Thymus (tissue), 11 donors: Measurements from ENCODE around the gene RALGPS1. TPM values are rescaled to one million over a fixed set of nuclear protein-coding genes. Genes with fewer than 3 reads are reported as not detected.

Source experiments
- DNase-seq, 9 donors: peaks; one replicate each; pipeline ENCODE4 v3.0.0-alpha.2; 2013; ENCODE audit warnings: low spot score in 9 of 9, low read depth in 6 of 9, missing footprints in 1 of 9
- H3K27ac ChIP-seq, 2 donors: one replicate each; pipeline ENCODE4 v1.5.1; 2013; ENCODE audit warnings: control low read depth in 1 of 2, low read depth in 1 of 2, low read length in 1 of 2, mild to moderate bottlenecking in 1 of 2, moderate library complexity in 1 of 2
- H3K27me3 ChIP-seq, 2 donors: one replicate each; pipeline ENCODE4 v1.5.1; 2013; ENCODE audit warnings: low read length in 1 of 2; ENCODE audit not compliant: control insufficient read depth in 2 of 2, insufficient read depth in 1 of 2
- H3K36me3 ChIP-seq, 2 donors: one replicate each; pipeline ENCODE4 v1.5.1; 2013; ENCODE audit warnings: low read length in 1 of 2, mild to moderate bottlenecking in 1 of 2, moderate library complexity in 1 of 2; ENCODE audit not compliant: control insufficient read depth in 2 of 2, insufficient read depth in 2 of 2
- H3K4me1 ChIP-seq, 2 donors: one replicate each; pipeline ENCODE4 v1.5.1; 2013; ENCODE audit warnings: low read length in 2 of 2; ENCODE audit not compliant: control insufficient read depth in 2 of 2, insufficient read depth in 2 of 2
- H3K4me3 ChIP-seq, 2 donors: one replicate each; pipeline ENCODE4 v1.5.1; 2013; ENCODE audit warnings: low read length in 2 of 2, control low read depth in 1 of 2, mild to moderate bottlenecking in 1 of 2
- H3K9me3 ChIP-seq, 2 donors: one replicate each; pipeline ENCODE4 v1.5.1; 2013; ENCODE audit warnings: low read length in 1 of 2, mild to moderate bottlenecking in 1 of 2; ENCODE audit not compliant: control insufficient read depth in 2 of 2, insufficient read depth in 1 of 2
- WGBS: extraction: QIAGEN DNeasy Blood & Tissue Kit; methylation state at CpG from one replicate; pipeline ENCODE4 v1.1.7; 2013; 5-methylcytosine and 5-hydroxymethylcytosine counted together
- polyA plus RNA-seq: library from polyadenylated mRNA; stranded (reverse); fragments of 200-250 nt; gene quantifications from one replicate; pipeline ENCODE4 v1.2.3, GENCODE V29; 2013
- total RNA-seq: library from RNA; stranded (reverse); fragments of 120-200 nt; gene quantifications from one replicate; pipeline ENCODE4 v1.2.4, GENCODE V29; 2013
- donor health status: healthy.

The RALGPS1 gene
- total and polyA plus RNA-seq, 2 donors: 3.6 to 8.5 TPM

DNA sequence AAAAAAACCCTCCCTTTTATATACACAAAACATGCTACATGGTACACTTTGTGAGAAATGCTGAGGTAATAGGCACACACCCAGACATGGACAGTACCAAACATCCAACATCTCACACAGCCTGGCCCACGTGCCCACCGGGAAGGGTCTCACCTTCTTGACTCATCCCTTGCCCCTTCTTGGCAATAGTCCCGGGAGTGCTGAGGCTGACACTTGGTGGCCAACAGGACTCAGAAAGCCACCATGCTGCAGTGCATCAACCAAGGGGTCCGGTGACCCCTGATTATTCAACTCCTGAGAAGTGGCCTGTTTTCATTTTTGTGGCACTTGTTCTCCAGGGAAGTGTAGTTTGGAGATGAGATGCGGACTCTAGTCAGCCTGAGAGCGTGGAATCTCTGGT, 172.8 kb downstream of the RALGPS1 start:
- no peak overlapping the region for H3K27ac ChIP-seq
- H3K4me1 ChIP-seq: peaks cover 7 to 15% of the 10 kb centered on the region in 2 donors
- no peak overlapping the region for H3K4me3 ChIP-seq
- H3K36me3 ChIP-seq: no peaks in the 10 kb centered on the region
- 97% methylated on average over 6 of the region's 6 CpGs for WGBS
- DNase-seq: no peak
- no peaks in the 10 kb centered on the region for H3K9me3 ChIP-seq
- H3K27me3 ChIP-seq: peaks cover 2 to 27% of the 10 kb centered on the region in 2 donors

GRCh38 chr9:127087836-127088235, 173.3 kb downstream of the RALGPS1 start:
- no peaks in the 10 kb centered on the region for H3K36me3 ChIP-seq
- 97% methylated on average over 8 of the region's 8 CpGs for WGBS
- no peak overlapping the region for H3K27ac ChIP-seq
- no peak overlapping the region for H3K4me3 ChIP-seq
- DNase-seq: no peak
- peaks cover 7 to 15% of the 10 kb centered on the region in 2 donors for H3K4me1 ChIP-seq
- H3K9me3 ChIP-seq: no peaks in the 10 kb centered on the region
- H3K27me3 ChIP-seq: peaks cover 2 to 26% of the 10 kb centered on the region in 2 donors

DNA sequence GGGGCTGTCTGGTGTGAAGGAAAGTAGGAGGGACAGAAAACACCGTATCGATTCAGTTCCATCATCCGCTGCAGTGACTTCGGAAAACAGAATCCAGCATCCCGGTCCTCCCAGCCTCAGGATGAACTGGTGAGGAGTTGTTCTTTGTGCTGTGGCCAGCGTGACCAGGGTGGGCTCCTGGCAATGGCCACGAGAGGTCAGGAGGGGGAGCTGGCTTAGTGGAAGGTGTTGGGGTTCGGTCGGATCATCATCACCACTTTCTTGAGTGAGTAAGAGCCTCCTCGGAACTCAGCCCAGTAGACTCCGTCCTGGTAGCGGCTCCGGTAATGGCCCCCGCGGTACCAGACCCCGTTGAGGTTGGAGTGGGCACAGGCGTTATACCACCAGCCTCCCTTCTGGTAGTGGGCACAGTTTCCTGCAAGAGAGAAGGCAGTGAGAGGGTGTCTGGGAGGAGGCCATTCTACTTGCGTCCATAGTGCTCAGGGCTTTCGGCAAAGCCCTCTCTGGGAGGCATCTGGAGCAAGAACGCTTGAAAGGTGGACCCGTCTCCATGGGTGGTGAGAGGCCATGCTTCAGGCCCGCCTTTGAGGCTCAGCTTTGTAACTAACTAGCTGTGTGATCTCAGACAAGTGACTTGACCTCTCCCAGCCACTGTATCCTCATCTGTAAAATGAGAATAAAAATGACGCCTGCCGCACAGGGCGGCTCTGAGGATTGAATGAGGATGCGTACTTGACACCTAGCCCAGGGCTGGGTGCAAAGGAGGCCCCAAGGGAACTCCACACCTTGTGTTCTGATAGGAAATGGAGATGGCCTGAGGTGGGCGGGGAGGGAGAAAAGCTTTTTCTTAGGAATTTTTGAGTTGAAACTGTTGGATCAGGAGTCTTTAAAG, 174.4 kb downstream of the RALGPS1 start:
- no peaks in the 10 kb centered on the region for H3K9me3 ChIP-seq
- no peaks in the 10 kb centered on the region for H3K36me3 ChIP-seq
- no peak overlapping the region for H3K27ac ChIP-seq
- H3K27me3 ChIP-seq: peaks cover 2 to 16% of the 10 kb centered on the region in 2 donors
- H3K4me3 ChIP-seq: no peak overlapping the region
- 97% methylated on average over 27 of the region's 27 CpGs for WGBS
- DNase-seq: no peak
- H3K4me1 ChIP-seq: peaks cover 7 to 15% of the 10 kb centered on the region in 2 donors

DNA sequence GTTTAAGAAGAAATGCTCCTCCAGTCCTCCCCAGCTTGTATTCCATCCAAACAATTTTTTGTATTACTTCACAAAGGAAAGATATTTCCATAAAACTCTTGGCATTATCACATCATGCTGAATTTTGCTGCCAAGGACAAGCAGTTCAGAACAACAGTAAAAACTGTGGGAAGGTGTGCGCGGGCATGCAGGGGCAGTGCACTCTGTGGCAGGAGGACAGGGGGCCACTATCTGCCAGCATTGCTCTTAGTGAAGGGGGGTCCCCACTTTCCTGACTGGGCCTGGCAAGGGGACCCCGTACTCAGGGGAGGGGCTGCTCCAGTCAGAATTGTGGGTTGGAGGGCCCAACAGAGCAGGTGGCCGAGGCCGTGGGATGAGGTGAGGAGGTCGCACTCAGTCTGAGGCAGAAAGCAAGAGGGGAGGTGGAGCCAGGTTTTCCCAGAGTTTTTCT, 175.1 kb downstream of the RALGPS1 start:
- Histone ChIP-seq H3K27me3 (peaks cover 2 to 12% of the 10 kb centered on the region in 2 donors), H3K4me3 (no peak overlapping the region), H3K4me1 (peaks cover 5 to 9% of the 10 kb centered on the region in 2 donors), H3K36me3 (no peaks in the 10 kb centered on the region), H3K27ac (no peak overlapping the region), H3K9me3 (no peaks in the 10 kb centered on the region)
- DNase-seq: no peak
- 97% methylated on average over 6 of the region's 6 CpGs for WGBS

DNA sequence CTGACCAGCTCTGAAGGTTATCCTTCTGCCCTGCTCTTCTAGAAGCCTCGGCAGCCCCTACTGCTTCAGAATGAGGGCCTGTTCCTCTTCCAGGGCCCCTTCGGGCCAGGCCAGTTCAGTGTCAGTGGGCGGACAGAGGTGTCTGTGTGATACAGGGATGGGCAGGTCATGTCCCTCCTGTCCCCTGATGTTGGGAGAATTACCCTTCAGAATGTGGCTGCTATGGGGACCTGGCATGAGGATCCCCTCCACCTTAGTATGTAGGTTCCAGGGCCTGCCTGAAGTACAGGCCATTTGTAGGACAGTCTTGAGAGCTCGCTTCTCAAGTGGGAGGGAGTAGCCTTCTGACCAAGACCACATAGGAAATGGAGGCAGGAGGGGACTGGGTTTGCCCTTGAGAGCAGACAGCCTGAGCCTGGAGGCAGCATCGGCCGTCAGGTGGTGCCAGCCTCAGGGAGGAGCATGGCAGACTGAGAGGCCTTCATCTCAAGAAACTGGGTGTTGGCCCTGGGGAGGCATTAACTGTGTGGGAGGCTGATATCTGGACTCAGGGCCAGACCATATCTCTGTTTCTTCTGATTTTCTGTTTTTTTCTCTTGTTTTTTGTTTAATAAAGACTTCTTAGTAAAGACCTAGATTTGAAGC, 175.9 kb downstream of the RALGPS1 start:
- no peak overlapping the region for H3K27ac ChIP-seq
- WGBS: 96% methylated on average over 6 of the region's 6 CpGs
- H3K36me3 ChIP-seq: no peaks in the 10 kb centered on the region

DNA sequence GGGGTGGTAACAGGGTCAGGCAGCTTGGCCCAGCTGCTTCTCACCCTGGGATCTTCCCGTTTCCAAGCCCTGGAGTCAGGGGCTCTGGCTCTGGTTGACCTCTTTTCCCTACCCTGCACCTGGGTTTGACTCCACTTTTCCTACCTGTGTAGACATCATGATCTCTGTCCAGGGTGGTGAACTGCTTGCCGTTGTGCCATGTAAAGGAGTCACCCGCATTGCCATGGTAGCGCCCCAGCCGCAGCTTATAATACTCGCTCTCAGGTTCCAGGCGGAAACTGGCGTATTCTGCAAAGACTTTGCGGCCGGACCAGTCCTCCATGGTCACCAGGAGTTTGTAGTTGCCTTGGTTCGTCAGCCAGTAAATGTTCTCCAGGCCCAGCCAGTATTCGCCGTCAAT, 176.9 kb downstream of the RALGPS1 start:
- Histone ChIP-seq H3K9me3 (no peaks in the 10 kb centered on the region), H3K36me3 (no peaks in the 10 kb centered on the region), H3K4me3 (no peak overlapping the region), H3K27ac (no peak overlapping the region), H3K27me3 (peaks cover 0 to 11% of the 10 kb centered on the region in 2 donors), H3K4me1 (peaks cover 3 to 12% of the 10 kb centered on the region in 2 donors)
- DNase-seq: no peak
- 97% methylated on average over 13 of the region's 13 CpGs for WGBS

More for the DNA sequence above, 175.9 kb downstream of the RALGPS1 start:
- DNase-seq: no peak
- peaks cover 0 to 2% of the 10 kb centered on the region in 2 donors for H3K4me1 ChIP-seq
- H3K4me3 ChIP-seq: no peak overlapping the region
- no peaks in the 10 kb centered on the region for H3K9me3 ChIP-seq
- H3K27me3 ChIP-seq: peaks cover 2 to 12% of the 10 kb centered on the region in 2 donors

- WGBS: 85% methylated on average over 11 of the region's 11 CpGs
- Histone ChIP-seq H3K4me3 (no peak overlapping the region), H3K4me1 (peaks cover 3 to 15% of the 10 kb centered on the region in 2 donors), H3K9me3 (no peaks in the 10 kb centered on the region), H3K27ac (no peak overlapping the region), H3K36me3 (no peaks in the 10 kb centered on the region), H3K27me3 (peaks cover 0 to 7% of the 10 kb centered on the region in 2 donors)
- DNase-seq: no peak
These were observed 177.5 kb downstream of the RALGPS1 start for GRCh38 chr9:127092041-127092608.

GRCh38 chr9:127093319-127094020, 178.9 kb downstream of the RALGPS1 start:
- peaks cover 0 to 4% of the 10 kb centered on the region in 2 donors for H3K27me3 ChIP-seq
- no peak overlapping the region for H3K27ac ChIP-seq
- 97% methylated on average over 17 of the region's 17 CpGs for WGBS
- no peaks in the 10 kb centered on the region for H3K9me3 ChIP-seq
- H3K4me1 ChIP-seq: peaks cover 3 to 19% of the 10 kb centered on the region in 2 donors
- no peak for DNase-seq
- no peaks in the 10 kb centered on the region for H3K36me3 ChIP-seq
- no peak overlapping the region for H3K4me3 ChIP-seq
